ENCODE data around the gene ST3GAL2. TPM values are rescaled to one million over a fixed set of nuclear protein-coding genes. Genes with fewer than 3 reads are reported as not detected.

The ST3GAL2 gene
- total RNA-seq, 2 experiments from 2014 or later: 44.6 to 61.0 TPM

DNA sequence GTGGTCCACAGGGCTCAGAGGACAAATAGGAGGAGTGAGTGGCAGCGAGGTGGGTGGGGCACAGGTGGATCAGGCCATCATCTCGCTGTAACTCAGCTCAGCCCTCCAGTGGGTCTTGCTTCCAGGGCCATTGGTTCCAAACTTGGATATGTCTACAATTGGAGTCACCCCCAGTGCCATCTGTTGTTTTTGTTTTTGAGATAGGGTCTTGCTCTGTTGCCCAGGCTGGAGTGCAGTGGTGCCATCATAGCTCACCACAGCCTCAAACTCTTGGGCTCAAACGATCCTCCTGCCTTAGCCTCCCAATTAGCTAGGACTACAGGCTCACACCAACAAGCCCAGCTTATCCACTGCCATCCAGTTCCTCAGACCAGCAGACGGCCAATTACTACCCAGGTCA is 46.3 kb downstream of the ST3GAL2 start:
- Histone ChIP-seq H3K4me1 (ENCODE audit: insufficient read depth, low read length, poor library complexity, severe bottlenecking) (peaks cover 5% of the 10 kb centered on the region), H3K36me3 (ENCODE audit: insufficient read depth, low read length) (peaks cover 71% of the 10 kb centered on the region), H3K9me2 (ENCODE audit: insufficient read depth, low read length) (no peaks in the 10 kb centered on the region), H3K9me3 (ENCODE audit: low read length) (no peaks in the 10 kb centered on the region), H2AFZ (ENCODE audit: low read length) (no peak overlapping the region), H3K79me2 (ENCODE audit: insufficient read depth, low read depth, low read length) (no peaks in the 10 kb centered on the region), H4K20me1 (ENCODE audit: insufficient read depth, low read length) (no peaks in the 10 kb centered on the region), H3K4me3 (ENCODE audit: low read depth, low read length, poor library complexity, severe bottlenecking) (no peak overlapping the region), H3K27ac (ENCODE audit: low read depth, low read length, poor library complexity, severe bottlenecking) (no peak overlapping the region), H3K4me2 (ENCODE audit: low read length) (no peak overlapping the region)
- BruUV-seq (replicated peaks): no TSS peak
- intact Hi-C loops (cut with micrococcal nuclease; ENCODE audit: unreplicated experiment): no loop called here
- POLR2A ChIA-PET: interaction anchor here (0.5 to 1.3 kb wide), 4 partner anchors 17 to 110 kb away, joined by 3 to 4 read pairs (median 3); partner anchors contain the start of gene DDX19A
- no peak for TF ChIP-seq EZH2phosphoT487 (IDR thresholded peaks at IDR 0.05; ENCODE audit: borderline replicate concordance, low read depth, low read length)
- TF ChIP-seq CTCF (conservative IDR thresholded peaks at IDR 0.05; ENCODE audit: low read length): no peak
- DNase-seq (ENCODE audit: low spot score): no peak
- CTCF ChIA-PET (ENCODE audit: unreplicated experiment): no interaction called here

- CTCF ChIA-PET (ENCODE audit: unreplicated experiment): interaction anchor here (1.0 kb wide), 1 partner anchor 62 kb away, joined by 3 read pairs; no protein-coding TSS in a partner anchor
- H3K79me2 ChIP-seq (ENCODE audit: insufficient read depth, low read depth, low read length): no peaks in the 10 kb centered on the region
- peaks cover 5% of the 10 kb centered on the region for H3K4me1 ChIP-seq (ENCODE audit: insufficient read depth, low read length, poor library complexity, severe bottlenecking)
- H3K9me3 ChIP-seq (ENCODE audit: low read length): no peaks in the 10 kb centered on the region
- no peak overlapping the region for H2AFZ ChIP-seq (ENCODE audit: low read length)
- no peak overlapping the region for H3K4me2 ChIP-seq (ENCODE audit: low read length)
- intact Hi-C loops (cut with micrococcal nuclease; ENCODE audit: unreplicated experiment): no loop called here
- no peak overlapping the region for H3K27ac ChIP-seq (ENCODE audit: low read depth, low read length, poor library complexity, severe bottlenecking)
- no TSS peak for BruUV-seq (replicated peaks)
- H3K9me2 ChIP-seq (ENCODE audit: insufficient read depth, low read length): no peaks in the 10 kb centered on the region
- peaks cover 75% of the 10 kb centered on the region for H3K36me3 ChIP-seq (ENCODE audit: insufficient read depth, low read length)
- TF ChIP-seq CTCF (conservative IDR thresholded peaks at IDR 0.05; ENCODE audit: low read length) (no peak), EZH2phosphoT487 (IDR thresholded peaks at IDR 0.05; ENCODE audit: borderline replicate concordance, low read depth, low read length) (no peak)
- H3K4me3 ChIP-seq (ENCODE audit: low read depth, low read length, poor library complexity, severe bottlenecking): no peak overlapping the region
- POLR2A ChIA-PET: interaction anchor here (0.5 to 1.3 kb wide), 2 partner anchors 45 to 109 kb away, joined by 3 to 4 read pairs; partner anchors contain the start of gene DDX19A
- no peak for DNase-seq (ENCODE audit: low spot score)
- H4K20me1 ChIP-seq (ENCODE audit: insufficient read depth, low read length): no peaks in the 10 kb centered on the region
These were observed 46.9 kb downstream of the ST3GAL2 start for GRCh38 chr16:70391881-70392481.

GRCh38 chr16:70391446-70391845 is 47.5 kb downstream of the ST3GAL2 start:
- DNase-seq (ENCODE audit: low spot score): no peak
- Histone ChIP-seq H3K27ac (ENCODE audit: low read depth, low read length, poor library complexity, severe bottlenecking) (no peak overlapping the region), H3K79me2 (ENCODE audit: insufficient read depth, low read depth, low read length) (no peaks in the 10 kb centered on the region), H3K4me2 (ENCODE audit: low read length) (no peak overlapping the region), H2AFZ (ENCODE audit: low read length) (no peak overlapping the region), H3K4me3 (ENCODE audit: low read depth, low read length, poor library complexity, severe bottlenecking) (no peak overlapping the region), H3K9me3 (ENCODE audit: low read length) (no peaks in the 10 kb centered on the region), H3K9me2 (ENCODE audit: insufficient read depth, low read length) (no peaks in the 10 kb centered on the region), H4K20me1 (ENCODE audit: insufficient read depth, low read length) (no peaks in the 10 kb centered on the region), H3K4me1 (ENCODE audit: insufficient read depth, low read length, poor library complexity, severe bottlenecking) (peaks cover 5% of the 10 kb centered on the region), H3K36me3 (ENCODE audit: insufficient read depth, low read length) (peaks cover 78% of the 10 kb centered on the region)
- BruUV-seq (replicated peaks): no TSS peak
- TF ChIP-seq CTCF (conservative IDR thresholded peaks at IDR 0.05; ENCODE audit: low read length) (no peak), EZH2phosphoT487 (IDR thresholded peaks at IDR 0.05; ENCODE audit: borderline replicate concordance, low read depth, low read length) (no peak)
- CTCF ChIA-PET (ENCODE audit: unreplicated experiment): interaction anchor here (1.0 kb wide), 1 partner anchor 62 kb away, joined by 3 read pairs; no protein-coding TSS in a partner anchor
- POLR2A ChIA-PET: no interaction called here
- intact Hi-C loops (cut with micrococcal nuclease; ENCODE audit: unreplicated experiment): no loop called here

All from OCI-LY7 (cell line).